Stimulated activated effector memory CD8-positive, alpha-beta T cell treated with anti-CD3 and anti-CD28 coated beads, Interleukin-12 subunit alpha, Interleukin-12 subunit beta, amount 100 ng/mL, for 72 hours (primary cell): ENCODE measurements around the gene NXN.
"Not testable (repeated sequence)": the region's sequence is repeated elsewhere in the genome, so short reads cannot be mapped to it uniquely, and the experiment has no call there.

ENCODE experiments used
- ATAC-seq: fragments of 150-1000 bp; cut with Tn5 transposase; 2 replicates; pipeline ENCODE4 v1.10.0; 2021
- DNase-seq, 2 donors: peaks; one replicate each; pipeline ENCODE4 v3.0.0; 2021 to 2022; ENCODE audit warnings: low spot score in 2 of 2
- H3K27ac Mint-ChIP-seq: one replicate; pipeline ENCODE4 v1.8.0; 2022; ENCODE audit warnings: mild to moderate bottlenecking, mixed read lengths
- H3K36me3 Mint-ChIP-seq: one replicate; pipeline ENCODE4 v1.8.0; 2022; ENCODE audit warnings: mild to moderate bottlenecking, mixed read lengths
- H3K4me1 Mint-ChIP-seq: one replicate; pipeline ENCODE4 v1.8.0; 2022; ENCODE audit warnings: mixed read lengths
- H3K4me3 Mint-ChIP-seq: one replicate; pipeline ENCODE4 v1.8.0; 2022; ENCODE audit warnings: mild to moderate bottlenecking, mixed read lengths
- H3K9me3 Mint-ChIP-seq: one replicate; pipeline ENCODE4 v1.8.0; 2022; ENCODE audit warnings: mixed read lengths

Gene NXN

DNA sequence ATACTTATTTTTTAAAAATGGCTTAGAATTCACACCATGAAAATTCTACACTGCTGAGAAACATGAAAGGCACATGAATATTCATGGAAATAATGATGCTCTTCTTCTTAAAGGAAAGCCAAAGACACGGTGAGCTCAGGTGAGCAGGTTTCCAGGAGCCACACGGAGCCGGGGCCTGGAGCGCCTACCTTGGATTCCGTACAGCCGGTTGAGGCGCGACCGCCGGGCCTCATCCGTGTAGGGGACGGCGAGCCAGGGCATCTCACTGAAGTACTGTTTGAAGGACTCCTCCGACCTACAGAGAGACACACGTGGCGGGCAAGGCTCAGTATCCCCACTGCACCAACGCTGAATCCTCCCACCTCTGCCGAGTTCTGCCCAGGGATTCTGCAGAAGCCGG lies 160.3 kb downstream of the NXN start:
- H3K4me1 Mint-ChIP-seq: no peaks in the 10 kb centered on the region
- no peaks in the 10 kb centered on the region for H3K9me3 Mint-ChIP-seq
- DNase-seq (no peak), ATAC-seq (no peak)
- H3K4me3 Mint-ChIP-seq: no peak overlapping the region
- H3K27ac Mint-ChIP-seq: no peak overlapping the region
- no peaks in the 10 kb centered on the region for H3K36me3 Mint-ChIP-seq

- Mint-ChIP-seq H3K27ac (no peak overlapping the region), H3K9me3 (no peaks in the 10 kb centered on the region), H3K4me3 (no peak overlapping the region), H3K36me3 (no peaks in the 10 kb centered on the region), H3K4me1 (no peaks in the 10 kb centered on the region)
- DNase-seq: no peak
- no peak for ATAC-seq
Measured at GRCh38 chr17:814371-814770, 165.2 kb downstream of the NXN start.

DNA sequence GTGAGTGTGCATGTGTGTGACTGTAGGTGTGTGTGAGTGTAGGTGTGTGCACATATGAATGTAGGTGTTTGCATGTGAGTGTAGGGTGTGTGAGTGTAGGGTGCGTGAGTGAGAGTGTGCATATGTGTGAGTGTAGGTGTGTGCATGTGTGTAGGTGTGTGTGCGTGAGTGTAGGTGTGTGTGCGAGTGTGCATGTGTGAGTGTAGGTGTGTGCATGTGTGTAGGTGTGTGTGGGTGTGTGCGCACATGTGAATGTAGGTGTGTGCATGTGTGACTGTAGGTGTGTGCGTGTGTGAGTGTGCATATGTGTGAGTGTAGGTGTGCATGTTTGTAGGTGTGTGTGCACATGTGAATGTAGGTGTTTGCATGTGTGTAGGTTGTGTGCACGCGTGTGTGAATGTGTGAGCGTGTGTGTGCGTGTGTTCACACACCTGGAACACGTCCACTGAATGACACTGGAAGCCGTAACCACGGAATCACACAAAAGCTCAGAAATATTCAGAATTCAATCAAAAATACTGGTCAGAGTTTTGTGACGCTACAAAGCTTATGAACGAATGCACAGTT lies 166.9 kb downstream of the NXN start:
- no peak overlapping the region for H3K4me3 Mint-ChIP-seq
- H3K27ac Mint-ChIP-seq: no peak overlapping the region
- H3K36me3 Mint-ChIP-seq: no peaks in the 10 kb centered on the region
- no peak for DNase-seq
- ATAC-seq: no peak
- H3K4me1 Mint-ChIP-seq: no peaks in the 10 kb centered on the region
- H3K9me3 Mint-ChIP-seq: no peaks in the 10 kb centered on the region

DNA sequence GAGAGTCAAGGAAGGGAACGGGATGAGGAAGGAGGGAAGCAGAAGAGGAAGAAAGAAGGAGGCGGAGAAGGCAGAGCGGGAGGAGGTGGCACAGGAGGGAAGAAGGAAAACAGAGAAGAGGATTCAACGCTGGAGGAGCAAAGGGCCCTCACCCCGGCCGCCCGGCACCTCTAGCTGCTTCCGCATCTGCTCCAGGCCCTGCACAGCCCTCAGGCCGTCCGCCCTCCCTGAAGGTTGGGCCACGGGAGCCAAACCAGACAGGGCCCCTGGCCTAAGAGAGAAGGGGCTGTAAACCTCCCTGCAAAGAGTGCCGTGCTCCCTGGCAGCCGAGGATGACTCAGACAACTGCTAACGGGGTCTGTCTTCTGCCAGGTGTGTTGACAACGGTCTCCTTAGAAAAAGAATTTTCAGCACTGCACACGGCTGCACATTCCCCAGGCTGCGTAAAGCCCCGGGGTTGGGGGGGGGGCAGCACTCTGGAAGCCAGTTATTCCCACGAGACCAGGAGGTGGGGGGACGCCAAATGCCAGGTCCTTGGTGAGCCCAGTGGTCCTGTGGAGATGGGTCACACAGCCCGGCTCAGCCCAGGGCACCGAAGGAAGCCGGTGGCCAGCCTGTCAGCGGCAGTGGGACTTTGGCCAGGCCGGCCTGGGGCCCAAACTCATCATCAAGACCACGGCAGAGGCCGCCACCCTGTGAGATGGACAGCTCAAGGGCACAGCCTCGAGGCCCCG lies 168.4 kb downstream of the NXN start:
- ATAC-seq (no peak), DNase-seq (no peak)
- no peak overlapping the region for H3K27ac Mint-ChIP-seq
- no peak overlapping the region for H3K4me3 Mint-ChIP-seq
- no peaks in the 10 kb centered on the region for H3K4me1 Mint-ChIP-seq
- no peaks in the 10 kb centered on the region for H3K36me3 Mint-ChIP-seq
- H3K9me3 Mint-ChIP-seq: no peaks in the 10 kb centered on the region

- Mint-ChIP-seq H3K36me3 (no peaks in the 10 kb centered on the region), H3K27ac (no peak overlapping the region), H3K4me1 (no peaks in the 10 kb centered on the region), H3K9me3 (no peaks in the 10 kb centered on the region), H3K4me3 (no peak overlapping the region)
- peak; percentile 22 for ATAC-seq
- DNase-seq: no peak
Measured at GRCh38 chr17:807523-808294, 171.9 kb downstream of the NXN start.

DNA sequence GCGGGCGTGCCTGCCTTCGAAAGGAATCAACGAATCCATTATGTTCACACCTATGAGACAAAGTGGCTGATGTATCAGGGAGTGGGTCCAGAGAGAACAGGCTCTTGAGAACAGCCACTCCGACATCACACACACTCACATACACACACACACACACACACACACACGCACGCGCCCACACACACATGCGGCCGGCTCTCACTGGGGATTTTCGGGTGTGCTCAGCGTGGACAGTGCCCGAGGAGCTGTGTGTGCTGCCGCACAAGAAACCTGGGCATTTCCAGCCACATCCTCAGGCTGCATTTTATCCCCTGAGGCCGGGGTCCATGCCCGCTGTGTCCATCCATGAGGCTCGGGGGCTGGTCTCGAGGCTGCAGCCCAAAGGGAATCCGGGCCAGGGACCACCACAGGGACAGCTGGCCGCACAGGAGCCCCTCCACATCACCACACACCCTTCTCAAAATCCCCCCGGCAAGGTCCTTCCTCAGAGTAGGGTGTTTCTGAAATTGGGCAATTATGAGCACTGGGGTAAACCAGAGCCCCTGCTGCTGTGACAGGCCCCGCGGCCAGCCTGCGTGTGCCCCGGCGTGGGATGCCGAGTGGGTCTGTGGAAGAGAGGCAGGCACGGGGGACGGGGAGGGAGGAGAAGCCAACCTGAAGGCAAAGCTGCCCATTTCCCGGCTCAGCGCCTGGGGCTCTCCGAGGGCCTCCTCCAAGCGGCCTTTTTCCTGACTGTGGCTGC lies 172.6 kb downstream of the NXN start:
- no peaks in the 10 kb centered on the region for H3K36me3 Mint-ChIP-seq
- no peak overlapping the region for H3K27ac Mint-ChIP-seq
- no peak for DNase-seq
- no peaks in the 10 kb centered on the region for H3K4me1 Mint-ChIP-seq
- ATAC-seq: no peak
- H3K9me3 Mint-ChIP-seq: no peaks in the 10 kb centered on the region
- H3K4me3 Mint-ChIP-seq: no peak overlapping the region

DNA sequence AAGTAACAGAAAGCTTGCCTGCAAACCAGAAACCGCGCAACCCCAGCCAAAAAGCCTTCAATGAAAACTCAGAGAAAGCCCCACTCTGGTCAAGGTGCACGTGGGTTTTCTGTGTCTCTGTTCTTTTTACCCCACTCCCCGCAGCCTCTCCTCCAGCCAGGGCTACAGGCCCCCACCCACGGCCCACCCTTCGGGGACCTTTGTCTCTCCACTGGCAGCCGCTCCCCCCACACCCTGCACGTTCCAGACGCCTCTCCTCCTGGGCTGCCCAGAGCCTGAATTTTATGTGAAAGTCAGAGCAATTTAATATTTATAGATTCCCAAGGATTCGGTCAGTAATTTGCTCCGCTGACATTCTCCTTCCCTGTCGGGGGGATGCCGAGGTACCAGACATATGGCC lies 173.2 kb downstream of the NXN start:
- no peak overlapping the region for H3K4me3 Mint-ChIP-seq
- no peaks in the 10 kb centered on the region for H3K4me1 Mint-ChIP-seq
- no peaks in the 10 kb centered on the region for H3K36me3 Mint-ChIP-seq
- DNase-seq (no peak), ATAC-seq (no peak)
- no peaks in the 10 kb centered on the region for H3K9me3 Mint-ChIP-seq
- no peak overlapping the region for H3K27ac Mint-ChIP-seq

- not testable (repeated sequence) for ATAC-seq
Measured at GRCh38 chr17:805886-806285, 173.7 kb downstream of the NXN start.

DNA sequence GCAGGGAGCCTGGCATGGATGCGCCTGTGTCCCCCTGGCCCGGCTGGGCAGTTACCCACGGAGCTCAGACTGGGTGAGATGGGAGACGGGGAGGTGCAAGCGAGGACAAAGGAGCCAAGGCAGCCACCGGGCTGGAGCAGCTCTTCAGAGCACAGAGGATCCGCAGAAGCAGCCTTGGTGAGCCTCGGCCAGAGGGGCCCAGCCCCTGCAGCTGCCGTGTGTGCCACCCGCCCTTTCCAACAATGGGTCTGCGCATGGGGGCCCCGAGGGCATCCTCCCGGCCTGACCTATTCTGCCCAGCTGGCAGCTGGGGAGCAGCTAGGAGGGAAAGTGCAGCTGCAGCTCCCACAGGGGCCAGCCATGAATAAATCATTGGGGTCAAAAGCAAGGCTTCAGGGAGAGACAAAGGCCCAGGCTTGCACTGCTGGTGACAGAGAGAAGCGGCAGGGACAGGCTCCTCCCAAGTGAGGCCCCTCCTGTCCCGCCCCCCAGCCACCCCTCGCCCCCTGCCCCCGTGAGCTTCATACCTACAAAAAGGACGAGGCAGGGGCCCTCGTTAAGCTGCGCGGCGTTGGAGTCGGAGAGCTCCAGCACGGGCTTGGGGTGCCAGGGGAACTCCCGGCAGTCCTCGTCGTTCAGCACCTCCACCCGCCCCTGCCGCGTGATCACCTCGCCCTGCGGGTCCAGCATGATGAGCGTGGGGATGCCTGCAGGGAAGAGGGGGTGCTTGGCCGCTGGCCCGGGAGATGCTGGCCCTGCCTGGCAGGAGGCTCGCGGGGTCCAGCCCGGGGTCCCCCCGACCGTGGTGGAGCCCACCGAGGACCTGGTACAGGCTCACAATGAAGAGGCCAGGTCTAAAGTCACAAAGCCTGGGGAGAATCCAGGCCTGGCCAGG lies 174.8 kb downstream of the NXN start:
- Mint-ChIP-seq H3K27ac (no peak overlapping the region), H3K36me3 (no peaks in the 10 kb centered on the region), H3K9me3 (no peaks in the 10 kb centered on the region), H3K4me3 (no peak overlapping the region), H3K4me1 (no peaks in the 10 kb centered on the region)
- DNase-seq: no peak
- no peak for ATAC-seq

More at GRCh38 chr17:805886-806285, 173.7 kb downstream of the NXN start:
- H3K4me1 Mint-ChIP-seq, H3K9me3 Mint-ChIP-seq, H3K4me3 Mint-ChIP-seq, H3K36me3 Mint-ChIP-seq, DNase-seq, H3K27ac Mint-ChIP-seq: not testable (repeated sequence)

GRCh38 chr17:802901-803881 lies 176.4 kb downstream of the NXN start:
- H3K36me3 Mint-ChIP-seq: no peaks in the 10 kb centered on the region
- no peak for DNase-seq
- H3K4me3 Mint-ChIP-seq: no peak overlapping the region
- no peak overlapping the region for H3K27ac Mint-ChIP-seq
- no peak for ATAC-seq
- no peaks in the 10 kb centered on the region for H3K4me1 Mint-ChIP-seq
- H3K9me3 Mint-ChIP-seq: no peaks in the 10 kb centered on the region

DNA sequence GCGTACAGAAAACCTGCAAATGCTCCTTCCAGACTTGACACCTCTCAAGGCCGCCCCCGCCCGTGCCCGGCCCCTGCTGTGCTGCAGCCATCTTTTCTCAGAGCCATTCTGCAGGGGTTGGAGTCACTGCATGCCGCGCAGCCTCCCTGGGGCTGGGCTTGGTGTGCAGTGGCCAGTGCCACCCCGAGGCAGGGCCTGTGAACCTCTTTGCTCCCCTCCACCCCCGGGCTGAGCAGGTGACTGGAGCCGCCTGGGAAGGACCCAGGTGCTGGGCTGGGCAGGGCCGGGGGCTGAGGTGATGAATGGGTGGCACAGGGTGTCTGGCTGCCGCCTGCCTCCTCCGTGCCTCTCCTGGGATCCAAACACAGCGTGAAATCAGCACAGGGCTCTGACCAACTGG lies 177.1 kb downstream of the NXN start:
- H3K36me3 Mint-ChIP-seq: no peaks in the 10 kb centered on the region
- no peaks in the 10 kb centered on the region for H3K4me1 Mint-ChIP-seq
- ATAC-seq (no peak), DNase-seq (no peak)
- no peak overlapping the region for H3K4me3 Mint-ChIP-seq
- no peaks in the 10 kb centered on the region for H3K9me3 Mint-ChIP-seq
- no peak overlapping the region for H3K27ac Mint-ChIP-seq

- DNase-seq (no peak), ATAC-seq (no peak)
- Mint-ChIP-seq H3K9me3 (no peaks in the 10 kb centered on the region), H3K4me1 (no peaks in the 10 kb centered on the region), H3K36me3 (no peaks in the 10 kb centered on the region), H3K4me3 (no peak overlapping the region), H3K27ac (no peak overlapping the region)
Measured at GRCh38 chr17:801660-802059, 177.9 kb downstream of the NXN start.

DNA sequence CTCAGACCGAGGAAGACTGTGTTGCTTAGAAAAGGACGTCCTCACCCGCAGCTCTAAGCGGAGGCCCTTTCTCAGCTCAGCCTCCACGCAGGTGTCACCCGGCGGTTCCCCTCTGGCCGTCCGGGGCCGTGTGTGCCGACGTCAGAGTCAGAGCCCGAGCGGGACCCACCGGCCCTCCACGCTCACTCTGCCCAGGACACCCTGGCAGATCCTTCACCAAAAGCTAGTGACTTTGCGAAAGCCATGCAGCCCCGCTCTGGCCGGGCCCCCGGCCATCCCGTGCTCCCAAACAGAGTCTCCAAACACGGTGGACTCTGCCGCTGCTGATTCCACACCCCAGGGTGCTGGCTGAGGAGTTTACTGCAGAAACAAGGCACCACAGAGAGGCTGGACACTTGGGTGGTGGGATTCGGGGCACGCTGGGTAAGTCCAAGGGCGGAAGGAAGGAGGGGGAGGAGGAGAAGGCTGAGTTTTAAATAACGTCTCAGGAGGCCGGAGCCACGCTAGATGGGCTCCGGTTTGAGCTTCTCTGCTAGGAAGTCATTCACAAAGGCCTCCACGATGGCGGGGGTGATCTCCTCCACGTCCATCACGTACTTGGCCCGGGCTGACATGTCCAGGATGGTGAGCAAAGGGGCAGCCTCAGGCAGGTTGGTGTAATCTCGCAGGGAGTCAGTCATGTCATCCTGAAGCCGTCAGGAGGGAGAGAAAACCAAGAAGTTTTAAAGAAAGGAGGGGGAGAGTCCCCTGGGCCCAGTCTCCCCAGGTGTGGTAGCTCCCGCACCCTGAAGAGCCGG lies 178.9 kb downstream of the NXN start:
- Mint-ChIP-seq H3K4me3 (no peak overlapping the region), H3K36me3 (no peaks in the 10 kb centered on the region), H3K27ac (no peak overlapping the region), H3K4me1 (no peaks in the 10 kb centered on the region), H3K9me3 (no peaks in the 10 kb centered on the region)
- ATAC-seq (no peak), DNase-seq (no peak)
